ENCODE results near the gene GOLPH3L. TPM values are rescaled to one million over a fixed set of nuclear protein-coding genes. Genes with fewer than 3 reads are reported as not detected.

Gene GOLPH3L
- total RNA-seq: 14.0 and 14.7 TPM in 2 replicates

DNA sequence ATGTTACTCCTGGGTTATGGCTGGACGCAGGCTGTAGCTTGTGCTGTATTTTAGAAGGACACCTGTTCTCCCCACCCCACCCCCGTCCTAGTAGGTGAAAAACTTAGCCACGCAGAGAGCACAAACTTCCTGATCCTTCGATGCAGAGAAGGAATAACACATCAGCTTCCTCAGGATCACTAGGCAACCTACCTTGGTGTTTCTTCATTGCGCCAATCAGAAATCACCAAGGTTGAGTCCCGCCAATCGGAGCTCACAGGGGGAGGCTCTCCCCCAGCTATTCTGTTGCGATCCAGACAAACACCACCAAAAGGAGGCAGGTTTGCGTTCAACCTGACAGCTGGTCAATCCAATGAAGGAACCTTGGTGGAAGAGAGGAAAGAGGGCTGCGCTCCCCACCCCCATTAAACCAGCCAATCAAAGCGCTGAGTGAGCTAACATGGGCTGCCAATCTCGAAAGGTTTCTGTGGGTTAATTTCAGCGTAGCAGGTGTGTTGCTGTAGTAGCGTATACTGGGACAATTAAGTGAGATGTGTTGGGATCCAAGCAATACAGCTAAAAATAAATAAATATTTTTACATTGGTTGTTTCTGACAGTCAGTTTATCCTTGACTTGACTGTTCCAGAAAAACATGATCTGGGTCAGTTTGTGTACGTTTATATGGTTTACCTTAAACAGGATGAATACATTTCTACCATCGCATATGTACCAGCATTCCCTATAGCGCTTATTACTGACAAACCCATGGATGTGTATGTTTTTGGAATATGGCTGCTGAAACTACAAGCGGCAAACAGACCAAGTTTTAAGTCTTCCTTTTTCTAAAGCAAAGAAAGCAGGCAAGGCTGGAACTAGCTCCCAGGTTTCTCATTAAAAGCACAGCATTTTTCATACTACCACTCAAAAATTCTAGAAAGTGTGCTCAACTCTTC lies at the start of gene GOLPH3L:
GOLPH3L (minus strand) TSS at position 160 of the 933 bp plus-strand sequence. CDS start 2,316 bp downstream, outside the sequence.

DNA sequence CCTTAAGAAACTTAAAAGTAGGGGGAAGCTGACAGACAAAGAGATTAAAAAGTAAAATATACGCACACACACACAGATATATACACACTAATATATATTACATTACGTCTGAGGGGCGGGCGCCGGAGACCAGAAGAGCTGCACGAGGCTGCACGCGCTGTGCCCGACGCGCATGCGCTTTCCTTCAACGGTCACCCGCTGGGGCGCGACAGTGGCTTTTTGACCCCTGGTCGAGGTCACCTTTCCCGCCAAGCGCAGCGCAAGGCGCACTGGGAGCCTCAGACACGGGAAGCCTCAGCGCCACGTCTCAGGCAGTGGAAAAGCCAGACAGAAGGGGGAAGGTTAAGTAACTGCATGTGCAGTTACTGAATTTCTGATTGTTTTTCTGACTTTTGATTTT lies 23.7 kb upstream of the GOLPH3L start, which contains the start of gene HORMAD1:
HORMAD1 (minus strand) TSS at position 193 of the 400 bp plus-strand sequence. CDS start 1,390 bp downstream, outside the sequence.

DNA sequence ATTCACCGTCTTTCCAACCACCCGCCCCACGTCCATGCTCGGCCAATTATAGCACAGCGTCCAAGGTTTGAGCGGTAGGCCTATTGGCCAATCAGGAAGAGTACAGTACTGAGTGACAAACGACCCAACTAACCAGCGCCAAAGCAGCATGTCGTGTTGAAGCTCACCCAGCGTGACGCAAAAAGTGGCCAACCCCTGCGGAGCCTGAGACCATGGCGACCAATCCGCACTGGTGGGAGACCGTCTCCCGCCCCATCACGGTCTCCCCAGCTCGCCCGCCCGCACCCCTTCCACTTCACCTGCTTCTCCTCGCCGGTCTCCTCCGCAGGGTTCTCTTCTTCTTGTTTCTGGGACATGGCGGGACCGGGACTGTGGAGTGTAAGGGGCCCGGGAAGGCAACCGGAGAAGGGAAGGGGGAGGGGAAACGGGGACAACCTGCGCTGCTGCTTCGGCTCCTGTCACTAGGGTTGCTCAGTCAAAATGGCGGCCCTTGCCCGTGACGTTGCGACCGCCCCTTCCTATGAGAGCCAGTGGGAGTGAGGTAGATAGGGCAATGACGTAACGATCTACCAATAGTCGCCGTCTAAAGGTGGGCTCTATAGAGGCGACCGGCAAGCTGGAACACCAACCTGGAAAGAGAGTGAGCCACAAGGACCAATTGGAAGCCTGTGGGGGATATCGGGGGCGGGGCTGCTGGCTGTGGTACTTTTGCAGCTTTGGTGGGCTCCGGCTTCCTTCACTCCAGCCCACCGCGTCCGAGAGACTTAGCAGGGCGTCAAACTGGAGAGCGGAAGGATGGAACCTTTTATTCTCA lies 67.6 kb downstream of the GOLPH3L start, which contains the start of gene ENSA:
ENSA (minus strand) TSS at position 498 of the 814 bp plus-strand sequence; CDS start at position 356, 142 bp downstream.

Other genes with a start within 250 kb of the GOLPH3L start
- gene TARS2, start 209.7 kb downstream of the GOLPH3L start, total RNA-seq: 10.4 and 11.0 TPM in 2 replicates
- gene ECM1, start 189.0 kb downstream of the GOLPH3L start, total RNA-seq: 0.27 and 0.75 TPM in 2 replicates
- 0.63 TPM in 1 of 2 replicates, not detected in the other for gene FALEC, start 181.4 kb downstream of the GOLPH3L start, total RNA-seq
- gene ADAMTSL4, start 147.7 kb downstream of the GOLPH3L start, total RNA-seq: 0.18 and 0.56 TPM in 2 replicates
- 196 and 263 TPM in 2 replicates for gene MCL1, start 117.5 kb downstream of the GOLPH3L start, total RNA-seq
- 64.4 and 71.7 TPM in 2 replicates for gene ENSA, start 67.5 kb downstream of the GOLPH3L start, total RNA-seq
- gene HORMAD1, start 23.7 kb upstream of the GOLPH3L start, total RNA-seq: not detected in 2 replicates
- 10.6 and 12.9 TPM in 2 replicates for gene CTSS, start 68.6 kb upstream of the GOLPH3L start, total RNA-seq
- 2.3 and 3.2 TPM in 2 replicates for gene CTSK, start 111.1 kb upstream of the GOLPH3L start, total RNA-seq
- 16.7 and 26.8 TPM in 2 replicates for gene ARNT, start 179.4 kb upstream of the GOLPH3L start, total RNA-seq
- not detected in 2 replicates for gene CTXND2, start 190.0 kb upstream of the GOLPH3L start, total RNA-seq
- gene SETDB1, start 229.2 kb upstream of the GOLPH3L start, total RNA-seq: 34.0 and 35.1 TPM in 2 replicates

Data from endothelial cell of coronary artery (primary cell).